Smooth muscle cell (in vitro differentiated cells): ENCODE data around the gene CEMIP. TPM values are rescaled to one million over a fixed set of nuclear protein-coding genes. Genes with fewer than 3 reads are reported as not detected.

Experiments
- DNase-seq: peaks from one replicate; lab custom pipeline; 2025; ENCODE audit not compliant: unreplicated experiment; lab: John Stamatoyannopoulos, UW
- H2AFZ ChIP-seq: fragments of 200-600 bp; sonication (generic); 2 replicates; pipeline ENCODE4 v1.6.0; 2016; ENCODE audit warnings: antibody characterized with exemption, low read depth, mild to moderate bottlenecking
- H3F3A ChIP-seq: fragments of 200-600 bp; sonication (generic); 2 replicates; pipeline ENCODE4 v1.6.0; 2017; ENCODE audit warnings: antibody characterized with exemption, low read depth
- H3K27ac ChIP-seq: fragments of 200-600 bp; sonication (generic); 2 replicates; pipeline ENCODE4 v1.5.1; 2016; ENCODE audit warnings: low read depth, mild to moderate bottlenecking
- H3K27me3 ChIP-seq: fragments of 200-600 bp; sonication (generic); 2 replicates; pipeline ENCODE4 v1.6.1; 2016; ENCODE audit warnings: low read depth, mild to moderate bottlenecking
- H3K36me3 ChIP-seq: fragments of 200-600 bp; sonication (generic); 2 replicates; pipeline ENCODE4 v1.5.1; 2016; ENCODE audit warnings: low read depth
- H3K4me1 ChIP-seq: fragments of 200-600 bp; sonication (generic); 2 replicates; pipeline ENCODE4 v1.5.1; 2016; ENCODE audit warnings: low read depth
- H3K4me2 ChIP-seq: fragments of 200-600 bp; sonication (generic); 2 replicates; pipeline ENCODE4 v1.6.0; 2016; ENCODE audit warnings: mild to moderate bottlenecking
- H3K4me3 ChIP-seq: fragments of 200-600 bp; sonication (generic); 2 replicates; pipeline ENCODE4 v1.5.1; 2016; ENCODE audit warnings: mild to moderate bottlenecking
- H3K79me2 ChIP-seq: fragments of 200-600 bp; sonication (generic); 2 replicates; pipeline ENCODE4 v1.6.0; 2016; ENCODE audit warnings: low read depth, mild to moderate bottlenecking
- H3K9ac ChIP-seq: fragments of 200-600 bp; sonication (generic); 2 replicates; pipeline ENCODE4 v1.6.0; 2016; ENCODE audit warnings: low read depth
- H3K9me3 ChIP-seq: fragments of 200-600 bp; sonication (generic); replicated peaks from 2 replicates; pipeline ENCODE4 v1.5.1; 2016; ENCODE audit warnings: low read depth
- H4K20me1 ChIP-seq: fragments of 200-600 bp; sonication (generic); 2 replicates; pipeline ENCODE4 v1.6.0; 2016; ENCODE audit warnings: low read depth
- WGBS: methylation state at CpG from one replicate; pipeline ENCODE4 v1.1.7; 2016; ENCODE audit warnings: low lambda C conversion rate; 5-methylcytosine and 5-hydroxymethylcytosine counted together
- polyA plus RNA-seq: library from polyadenylated mRNA; unstranded; fragments of >200 nt; fragmentation: Nextera tagmentation; extraction: Ambion mirVana; gene quantifications from 2 replicates; pipeline ENCODE4 v1.2.1, GENCODE V29; 2016
- total RNA-seq: library from RNA; depleted of rRNA; stranded (reverse); fragments of >200 nt; gene quantifications from 2 replicates; pipeline ENCODE4 v1.2.3, GENCODE V29; 2014
- TF ChIP-seq, protein P1 (sequence below): fragments of 200-600 bp; sonication (generic); IDR thresholded peaks from 2 replicates; pipeline ENCODE4 v1.5.1; 2017; ENCODE audit warnings: borderline replicate concordance, mild to moderate bottlenecking, antibody characterized with exemption; ENCODE audit not compliant: insufficient read depth, poor library complexity, severe bottlenecking

The CEMIP gene
- total and polyA plus RNA-seq, 2 experiments from 2014 or later, result 1.9 TPM

- H3K4me1 ChIP-seq, result no peaks in the 10 kb centered on the region
- H3K9ac ChIP-seq, result no peak overlapping the region
- no peak overlapping the region for H3K27ac ChIP-seq
- no peaks in the 10 kb centered on the region for H3K27me3 ChIP-seq
- H3K9me3 ChIP-seq, result no peaks in the 10 kb centered on the region
- no peaks in the 10 kb centered on the region for H3K36me3 ChIP-seq
- WGBS, result 100% methylated on average over 4 of the region's 4 CpGs
- H3F3A ChIP-seq, result no peaks in the 10 kb centered on the region
- H3K79me2 ChIP-seq, result no peaks in the 10 kb centered on the region
- H3K4me2 ChIP-seq, result no peak overlapping the region
- TF ChIP-seq, protein P1, sequence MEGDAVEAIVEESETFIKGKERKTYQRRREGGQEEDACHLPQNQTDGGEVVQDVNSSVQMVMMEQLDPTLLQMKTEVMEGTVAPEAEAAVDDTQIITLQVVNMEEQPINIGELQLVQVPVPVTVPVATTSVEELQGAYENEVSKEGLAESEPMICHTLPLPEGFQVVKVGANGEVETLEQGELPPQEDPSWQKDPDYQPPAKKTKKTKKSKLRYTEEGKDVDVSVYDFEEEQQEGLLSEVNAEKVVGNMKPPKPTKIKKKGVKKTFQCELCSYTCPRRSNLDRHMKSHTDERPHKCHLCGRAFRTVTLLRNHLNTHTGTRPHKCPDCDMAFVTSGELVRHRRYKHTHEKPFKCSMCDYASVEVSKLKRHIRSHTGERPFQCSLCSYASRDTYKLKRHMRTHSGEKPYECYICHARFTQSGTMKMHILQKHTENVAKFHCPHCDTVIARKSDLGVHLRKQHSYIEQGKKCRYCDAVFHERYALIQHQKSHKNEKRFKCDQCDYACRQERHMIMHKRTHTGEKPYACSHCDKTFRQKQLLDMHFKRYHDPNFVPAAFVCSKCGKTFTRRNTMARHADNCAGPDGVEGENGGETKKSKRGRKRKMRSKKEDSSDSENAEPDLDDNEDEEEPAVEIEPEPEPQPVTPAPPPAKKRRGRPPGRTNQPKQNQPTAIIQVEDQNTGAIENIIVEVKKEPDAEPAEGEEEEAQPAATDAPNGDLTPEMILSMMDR, result no peak
- no peak for DNase-seq
- no peak overlapping the region for H2AFZ ChIP-seq
- H3K4me3 ChIP-seq, result no peak overlapping the region
- peaks cover 20% of the 10 kb centered on the region for H4K20me1 ChIP-seq
These were observed 170.6 kb downstream of the CEMIP start for GRCh38 chr15:80949756-80950155.

- Histone ChIP-seq H4K20me1 (peaks cover 22% of the 10 kb centered on the region), H3K79me2 (no peaks in the 10 kb centered on the region), H3K27ac (no peak overlapping the region), H3K4me2 (no peak overlapping the region), H3K9ac (no peak overlapping the region), H3K9me3 (no peaks in the 10 kb centered on the region), H3K27me3 (no peaks in the 10 kb centered on the region), H3K4me1 (no peaks in the 10 kb centered on the region), H3K4me3 (no peak overlapping the region), H3F3A (no peaks in the 10 kb centered on the region), H2AFZ (no peak overlapping the region), H3K36me3 (no peaks in the 10 kb centered on the region)
- no peak for DNase-seq
- TF ChIP-seq, protein P1, result no peak
- WGBS, result 95% methylated on average over 8 of the region's 8 CpGs
These were observed 171.3 kb downstream of the CEMIP start for GRCh38 chr15:80950291-80951078.

DNA sequence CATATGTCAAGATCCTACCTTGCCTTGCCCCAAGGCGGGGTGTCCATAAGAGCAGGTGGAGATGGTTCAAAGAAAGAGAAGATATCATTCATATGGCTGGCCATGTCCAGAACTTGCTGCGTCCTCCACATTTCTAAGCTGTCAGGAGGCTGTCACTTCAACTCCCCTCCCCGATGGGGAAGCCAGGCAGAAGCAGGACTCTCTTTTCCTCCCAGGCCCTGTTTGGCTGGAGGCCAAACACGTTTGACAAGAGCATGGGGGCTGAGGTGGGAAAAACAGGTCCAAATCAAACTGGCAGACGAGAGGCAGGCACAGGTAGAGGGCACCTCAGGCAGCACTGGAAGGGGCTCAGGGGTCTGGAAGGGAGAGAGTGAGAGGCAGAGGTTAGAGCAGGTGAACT, 172.8 kb downstream of the CEMIP start:
- Histone ChIP-seq H3K27me3 (no peaks in the 10 kb centered on the region), H3K36me3 (no peaks in the 10 kb centered on the region), H3K79me2 (no peaks in the 10 kb centered on the region), H3F3A (no peaks in the 10 kb centered on the region), H2AFZ (no peak overlapping the region), H3K27ac (no peak overlapping the region), H3K9me3 (no peaks in the 10 kb centered on the region), H3K4me3 (no peak overlapping the region), H3K4me1 (peaks cover 10% of the 10 kb centered on the region), H4K20me1 (peaks cover 35% of the 10 kb centered on the region), H3K4me2 (no peak overlapping the region), H3K9ac (no peak overlapping the region)
- TF ChIP-seq, protein P1, result no peak
- DNase-seq, result no peak
- WGBS, result 88% methylated on average over 5 of the region's 5 CpGs
